GM12878 (cell line): ENCODE results near the gene SEC23IP. TPM values are rescaled to one million over a fixed set of nuclear protein-coding genes. Genes with fewer than 3 reads are reported as not detected.

Source experiments
- FOS ChIP-seq: IDR thresholded peaks from 3 replicates; pipeline ENCODE4 v1.6.1; 2011; ENCODE audit warnings: borderline replicate concordance; ENCODE audit not compliant: insufficient read length; ENCODE audit errors: extremely low read depth
- JUND ChIP-seq: IDR thresholded peaks from 2 replicates; pipeline ENCODE4 v1.6.1; 2012; ENCODE audit warnings: low read depth, mild to moderate bottlenecking, low read length, improper control_type of control experiment, moderate library complexity
- MXI1 ChIP-seq: fragments of 150-350 bp; IDR thresholded peaks from 2 replicates; pipeline ENCODE4 v1.6.1; 2011; ENCODE audit warnings: low read depth, mild to moderate bottlenecking, inconsistent platforms, low read length, improper control_type of control experiment
- NFIC ChIP-seq: IDR thresholded peaks from 2 replicates; pipeline ENCODE4 v1.6.1; 2012; ENCODE audit warnings: low read depth, mild to moderate bottlenecking, inconsistent platforms, low read length, moderate library complexity
- NR2C2 ChIP-seq: IDR thresholded peaks from 2 replicates; pipeline ENCODE4 v1.6.1; 2011; ENCODE audit warnings: borderline replicate concordance, low read depth; ENCODE audit not compliant: control insufficient read depth, insufficient read length
- POLR2AphosphoS2 ChIP-seq: IDR thresholded peaks from 2 replicates; pipeline ENCODE4 v1.6.1; 2011; ENCODE audit warnings: low read depth, mild to moderate bottlenecking, low read length, improper control_type of control experiment, moderate library complexity
- POU2F2 ChIP-seq: IDR thresholded peaks from 3 replicates; pipeline ENCODE4 v1.6.1; 2011; ENCODE audit warnings: low read depth, mild to moderate bottlenecking, low read length, borderline replicate concordance
- RAD51 ChIP-seq: fragments of 450-650 bp; IDR thresholded peaks from 2 replicates; pipeline ENCODE4 v1.6.1; 2016; ENCODE audit warnings: moderate library complexity, mild to moderate bottlenecking, inconsistent platforms
- RELA ChIP-seq: fragments of 450-650 bp; IDR thresholded peaks from 2 replicates; pipeline ENCODE4 v1.8.0; 2014; ENCODE audit warnings: borderline replicate concordance; ENCODE audit not compliant: partially characterized antibody
- SIX5 ChIP-seq: IDR thresholded peaks from 2 replicates; pipeline ENCODE4 v1.6.1; 2011; ENCODE audit warnings: mild to moderate bottlenecking, low read depth, low read length, moderate library complexity; ENCODE audit not compliant: severe bottlenecking
- SMC3 ChIP-seq: IDR thresholded peaks from 2 replicates; pipeline ENCODE4 v1.6.1; 2011; ENCODE audit warnings: low read length, improper control_type of control experiment, borderline replicate concordance
- SP1 ChIP-seq: IDR thresholded peaks from one replicate; pipeline ENCODE4 v1.6.1; 2011; ENCODE audit warnings: low read depth, low read length
- SRF ChIP-seq, 2 experiments: IDR thresholded peaks; 2 replicates each; pipeline ENCODE4 v1.6.1; 2011; ENCODE audit warnings: low read depth in 2 of 2, low read length in 2 of 2, mild to moderate bottlenecking in 1 of 2, moderate library complexity in 1 of 2
- STAT3 ChIP-seq: IDR thresholded peaks from 2 replicates; pipeline ENCODE4 v1.6.1; 2011; ENCODE audit warnings: low read depth, low read length, improper control_type of control experiment
- SUPT20H ChIP-seq: IDR thresholded peaks from 2 replicates; pipeline ENCODE4 v1.6.1; 2011; ENCODE audit warnings: low read depth, mild to moderate bottlenecking, low read length, moderate library complexity, borderline replicate concordance; ENCODE audit not compliant: control insufficient read depth
- TARDBP ChIP-seq: IDR thresholded peaks from 2 replicates; pipeline ENCODE4 v1.6.1; 2016; ENCODE audit warnings: borderline replicate concordance
- TCF3 ChIP-seq: IDR thresholded peaks from 2 replicates; pipeline ENCODE4 v1.6.1; 2012; ENCODE audit warnings: low read depth, mild to moderate bottlenecking, low read length, borderline replicate concordance; ENCODE audit not compliant: insufficient read depth
- ZNF217 ChIP-seq: fragments of 450-650 bp; IDR thresholded peaks from 2 replicates; pipeline ENCODE4 v1.6.1; 2017; ENCODE audit warnings: antibody characterized with exemption, mild to moderate bottlenecking
- ZNF384 ChIP-seq: IDR thresholded peaks from 2 replicates; pipeline ENCODE4 v1.6.1; 2012; ENCODE audit warnings: low read depth, mild to moderate bottlenecking, low read length, improper control_type of control experiment, borderline replicate concordance
- polyA plus RNA-seq, 11 experiments: library from polyadenylated mRNA; depleted of rRNA in 4 of 11; unstranded in 6 of 11; stranded (reverse) in 5 of 11; fragments of >200 nt; fragmentation: Nextera tagmentation in 4 of 11; fragmentation: Illumina TruSeq in 1 of 11; extraction: Ambion mirVana in 4 of 11; extraction: Trizol in 1 of 11; gene quantifications; 1 replicate in 1 of 11; 2 replicates in 10 of 11; pipeline versions ENCODE4 v1.2.1 to v1.2.3, GENCODE V29; 2011 to 2016; ENCODE audit warnings: inconsistent platforms in 2 of 11, missing spikeins in 2 of 11, low read depth in 1 of 11
- total RNA-seq, 4 experiments: library from RNA; depleted of rRNA in 3 of 4; stranded (reverse); fragments of >200 nt in 3 of 4; fragmentation: Illumina TruSeq in 1 of 4; extraction: Trizol in 1 of 4; gene quantifications; 2 replicates each; pipeline versions ENCODE4 v1.2.1 to v1.2.3, GENCODE V29; 2013 to 2021
- TF ChIP-seq, protein P1 (sequence below): fragments of 450-650 bp; formaldehyde crosslinking; IDR thresholded peaks from 2 replicates; pipeline ENCODE4 v1.5.0; 2022; ENCODE audit warnings: mild to moderate bottlenecking, missing genetic modification characterization
- TF ChIP-seq, protein P2 (sequence below): fragments of 450-650 bp; IDR thresholded peaks from 2 replicates; pipeline ENCODE4 v1.6.1; 2014; ENCODE audit warnings: mild to moderate bottlenecking
- TF ChIP-seq, protein P3 (sequence below): fragments of 450-650 bp; formaldehyde crosslinking; IDR thresholded peaks from 2 replicates; pipeline ENCODE4 v1.4.0; 2022; ENCODE audit warnings: mild to moderate bottlenecking, moderate library complexity

The SEC23IP gene
- total and polyA plus RNA-seq, 10 of the 15 experiments (the other 5 are each of a cell fraction or from before 2014, with no cell fraction given): 15.1 to 82.5 (median 36.0) TPM

DNA sequence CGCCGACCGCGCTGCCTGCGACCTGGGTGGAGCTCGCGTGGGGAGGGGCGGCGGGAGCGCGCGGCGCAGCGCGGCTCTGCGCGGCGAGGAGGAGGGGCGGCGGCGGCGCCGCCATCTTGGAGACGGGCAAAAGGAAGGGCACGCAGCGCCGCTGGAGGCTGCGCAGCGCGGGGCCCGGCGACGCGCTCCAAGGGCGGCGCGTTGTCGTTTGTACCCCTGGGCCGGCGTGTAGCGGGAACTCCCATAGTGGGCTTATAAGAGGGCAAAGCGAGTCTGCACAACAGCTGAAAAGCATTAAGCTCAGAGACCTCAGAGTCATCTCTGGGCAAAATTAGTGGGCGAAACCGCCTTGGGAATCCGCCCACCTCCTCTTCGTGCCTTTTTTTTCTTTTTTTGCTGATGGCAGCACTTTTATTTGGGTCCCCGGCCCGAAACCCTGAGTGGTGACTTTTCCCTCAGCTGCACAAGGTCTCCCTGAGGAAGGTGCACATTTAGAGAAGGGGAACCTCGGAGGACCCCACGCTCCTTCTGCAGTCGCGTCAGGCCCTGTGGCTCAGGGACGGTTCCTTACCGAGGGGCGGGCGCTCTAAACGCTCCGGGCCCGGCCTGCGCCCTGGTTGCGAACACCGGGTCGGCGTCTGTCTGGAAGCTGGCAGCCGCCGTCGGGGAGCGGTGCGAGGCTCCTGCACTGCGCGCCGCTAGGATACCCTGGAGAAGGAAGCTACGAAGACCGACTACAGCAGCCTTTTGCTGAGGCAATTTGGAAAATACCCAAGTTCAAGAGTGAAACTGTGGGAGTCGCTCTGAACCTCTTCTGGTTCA lies 19.5 kb upstream of the SEC23IP start (continued):
- TF ChIP-seq, protein P1, sequence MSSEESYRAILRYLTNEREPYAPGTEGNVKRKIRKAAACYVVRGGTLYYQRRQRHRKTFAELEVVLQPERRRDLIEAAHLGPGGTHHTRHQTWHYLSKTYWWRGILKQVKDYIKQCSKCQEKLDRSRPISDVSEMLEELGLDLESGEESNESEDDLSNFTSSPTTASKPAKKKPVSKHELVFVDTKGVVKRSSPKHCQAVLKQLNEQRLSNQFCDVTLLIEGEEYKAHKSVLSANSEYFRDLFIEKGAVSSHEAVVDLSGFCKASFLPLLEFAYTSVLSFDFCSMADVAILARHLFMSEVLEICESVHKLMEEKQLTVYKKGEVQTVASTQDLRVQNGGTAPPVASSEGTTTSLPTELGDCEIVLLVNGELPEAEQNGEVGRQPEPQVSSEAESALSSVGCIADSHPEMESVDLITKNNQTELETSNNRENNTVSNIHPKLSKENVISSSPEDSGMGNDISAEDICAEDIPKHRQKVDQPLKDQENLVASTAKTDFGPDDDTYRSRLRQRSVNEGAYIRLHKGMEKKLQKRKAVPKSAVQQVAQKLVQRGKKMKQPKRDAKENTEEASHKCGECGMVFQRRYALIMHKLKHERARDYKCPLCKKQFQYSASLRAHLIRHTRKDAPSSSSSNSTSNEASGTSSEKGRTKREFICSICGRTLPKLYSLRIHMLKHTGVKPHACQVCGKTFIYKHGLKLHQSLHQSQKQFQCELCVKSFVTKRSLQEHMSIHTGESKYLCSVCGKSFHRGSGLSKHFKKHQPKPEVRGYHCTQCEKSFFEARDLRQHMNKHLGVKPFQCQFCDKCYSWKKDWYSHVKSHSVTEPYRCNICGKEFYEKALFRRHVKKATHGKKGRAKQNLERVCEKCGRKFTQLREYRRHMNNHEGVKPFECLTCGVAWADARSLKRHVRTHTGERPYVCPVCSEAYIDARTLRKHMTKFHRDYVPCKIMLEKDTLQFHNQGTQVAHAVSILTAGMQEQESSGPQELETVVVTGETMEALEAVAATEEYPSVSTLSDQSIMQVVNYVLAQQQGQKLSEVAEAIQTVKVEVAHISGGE: no peak
- TF ChIP-seq ZNF217 (0 out of 2 replicates have a peak, but pooled peaks have one; percentile 4), RELA (peak; percentile 60), POLR2AphosphoS2 (0 out of 2 replicates have a peak, but pooled peaks have one; percentile 36), POU2F2 (peak; percentile 36; the same call in 1 of the 3 replicates), SMC3 (no peak), NFIC (no peak), RAD51 (no peak), NR2C2 (no peak), FOS (no peak), TARDBP (0 out of 2 replicates have a peak, but pooled peaks have one; percentile 53), MXI1 (peak; percentile 81; the same call in 1 of the 2 replicates), ZNF384 (no peak; the same call in 1 of the 2 replicates), SRF (IDR thresholded peaks at IDR 0.05; ENCODE audit: low read depth in 2 of 2, low read length in 2 of 2) (no peak), SIX5 (peak; percentile 77), SUPT20H (no peak), TCF3 (peak; percentile 42; the same call in 1 of the 2 replicates), SP1 (peak; percentile 46), STAT3 (no peak), JUND (0 out of 2 replicates have a peak, but pooled peaks have one; percentile 7)
- TF ChIP-seq, protein P2, sequence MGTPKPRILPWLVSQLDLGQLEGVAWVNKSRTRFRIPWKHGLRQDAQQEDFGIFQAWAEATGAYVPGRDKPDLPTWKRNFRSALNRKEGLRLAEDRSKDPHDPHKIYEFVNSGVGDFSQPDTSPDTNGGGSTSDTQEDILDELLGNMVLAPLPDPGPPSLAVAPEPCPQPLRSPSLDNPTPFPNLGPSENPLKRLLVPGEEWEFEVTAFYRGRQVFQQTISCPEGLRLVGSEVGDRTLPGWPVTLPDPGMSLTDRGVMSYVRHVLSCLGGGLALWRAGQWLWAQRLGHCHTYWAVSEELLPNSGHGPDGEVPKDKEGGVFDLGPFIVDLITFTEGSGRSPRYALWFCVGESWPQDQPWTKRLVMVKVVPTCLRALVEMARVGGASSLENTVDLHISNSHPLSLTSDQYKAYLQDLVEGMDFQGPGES: 0 out of 2 replicates have a peak, but pooled peaks have one; percentile 40
- TF ChIP-seq, protein P3, sequence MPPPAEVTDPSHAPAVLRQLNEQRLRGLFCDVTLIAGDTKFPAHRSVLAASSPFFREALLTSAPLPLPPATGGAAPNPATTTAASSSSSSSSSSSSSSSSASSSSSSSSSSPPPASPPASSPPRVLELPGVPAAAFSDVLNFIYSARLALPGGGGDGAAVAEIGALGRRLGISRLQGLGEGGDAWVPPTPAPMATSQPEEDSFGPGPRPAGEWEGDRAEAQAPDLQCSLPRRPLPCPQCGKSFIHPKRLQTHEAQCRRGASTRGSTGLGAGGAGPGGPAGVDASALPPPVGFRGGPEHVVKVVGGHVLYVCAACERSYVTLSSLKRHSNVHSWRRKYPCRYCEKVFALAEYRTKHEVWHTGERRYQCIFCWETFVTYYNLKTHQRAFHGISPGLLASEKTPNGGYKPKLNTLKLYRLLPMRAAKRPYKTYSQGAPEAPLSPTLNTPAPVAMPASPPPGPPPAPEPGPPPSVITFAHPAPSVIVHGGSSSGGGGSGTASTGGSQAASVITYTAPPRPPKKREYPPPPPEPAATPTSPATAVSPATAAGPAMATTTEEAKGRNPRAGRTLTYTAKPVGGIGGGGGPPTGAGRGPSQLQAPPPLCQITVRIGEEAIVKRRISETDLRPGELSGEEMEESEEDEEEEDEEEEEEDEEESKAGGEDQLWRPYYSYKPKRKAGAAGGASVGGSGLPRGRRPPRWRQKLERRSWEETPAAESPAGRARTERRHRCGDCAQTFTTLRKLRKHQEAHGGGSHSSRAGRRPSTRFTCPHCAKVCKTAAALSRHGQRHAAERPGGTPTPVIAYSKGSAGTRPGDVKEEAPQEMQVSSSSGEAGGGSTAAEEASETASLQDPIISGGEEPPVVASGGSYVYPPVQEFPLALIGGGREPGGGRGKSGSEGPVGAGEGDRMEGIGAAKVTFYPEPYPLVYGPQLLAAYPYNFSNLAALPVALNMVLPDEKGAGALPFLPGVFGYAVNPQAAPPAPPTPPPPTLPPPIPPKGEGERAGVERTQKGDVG: no peak
